ENCODE data around the gene ENTHD1.

The ENTHD1 gene

GRCh38 chr22:39731881-39732555 lies 161.5 kb downstream of the ENTHD1 start:
- H3K27ac ChIP-seq (ENCODE audit: low read length), result no peak overlapping the region
- H3K9me3 ChIP-seq (replicated peaks; ENCODE audit: insufficient read depth, low read length), result no peaks in the 10 kb centered on the region
- H3K36me3 ChIP-seq (replicated peaks; ENCODE audit: insufficient read depth, low read length), result no peaks in the 10 kb centered on the region
- H3K9ac ChIP-seq (ENCODE audit: low read length), result no peak overlapping the region
- H3K27me3 ChIP-seq (replicated peaks; ENCODE audit: insufficient read depth, low read length), result peaks cover 15% of the 10 kb centered on the region; the same call in 1 of the 2 replicates
- no peaks in the 10 kb centered on the region for H3K79me2 ChIP-seq (ENCODE audit: low read length)
- H3K4me3 ChIP-seq (ENCODE audit: low read length), result no peak overlapping the region
- no peak overlapping the region for H3K4me2 ChIP-seq (ENCODE audit: low read depth, low read length)
- H3F3A ChIP-seq (ENCODE audit: insufficient read depth, low read length), result no peaks in the 10 kb centered on the region
- TF ChIP-seq EZH2phosphoT487 (IDR thresholded peaks at IDR 0.05; ENCODE audit: low read length) (no peak), EZH2 (optimal IDR thresholded peaks at IDR 0.05; ENCODE audit: low read depth, low read length) (no peak)
- TF ChIP-seq, protein P1, sequence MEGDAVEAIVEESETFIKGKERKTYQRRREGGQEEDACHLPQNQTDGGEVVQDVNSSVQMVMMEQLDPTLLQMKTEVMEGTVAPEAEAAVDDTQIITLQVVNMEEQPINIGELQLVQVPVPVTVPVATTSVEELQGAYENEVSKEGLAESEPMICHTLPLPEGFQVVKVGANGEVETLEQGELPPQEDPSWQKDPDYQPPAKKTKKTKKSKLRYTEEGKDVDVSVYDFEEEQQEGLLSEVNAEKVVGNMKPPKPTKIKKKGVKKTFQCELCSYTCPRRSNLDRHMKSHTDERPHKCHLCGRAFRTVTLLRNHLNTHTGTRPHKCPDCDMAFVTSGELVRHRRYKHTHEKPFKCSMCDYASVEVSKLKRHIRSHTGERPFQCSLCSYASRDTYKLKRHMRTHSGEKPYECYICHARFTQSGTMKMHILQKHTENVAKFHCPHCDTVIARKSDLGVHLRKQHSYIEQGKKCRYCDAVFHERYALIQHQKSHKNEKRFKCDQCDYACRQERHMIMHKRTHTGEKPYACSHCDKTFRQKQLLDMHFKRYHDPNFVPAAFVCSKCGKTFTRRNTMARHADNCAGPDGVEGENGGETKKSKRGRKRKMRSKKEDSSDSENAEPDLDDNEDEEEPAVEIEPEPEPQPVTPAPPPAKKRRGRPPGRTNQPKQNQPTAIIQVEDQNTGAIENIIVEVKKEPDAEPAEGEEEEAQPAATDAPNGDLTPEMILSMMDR (IDR thresholded peaks at IDR 0.05; ENCODE audit: low read length), result no peak
- H3K4me1 ChIP-seq (ENCODE audit: low read length), result no peaks in the 10 kb centered on the region
- DNase-seq, result no peak
- H3K9me2 ChIP-seq (replicated peaks; ENCODE audit: insufficient read depth, low read length), result no peaks in the 10 kb centered on the region
- H4K20me1 ChIP-seq (ENCODE audit: insufficient read depth, low read length), result no peaks in the 10 kb centered on the region
- no peak overlapping the region for H2AFZ ChIP-seq (ENCODE audit: low read length)

DNA sequence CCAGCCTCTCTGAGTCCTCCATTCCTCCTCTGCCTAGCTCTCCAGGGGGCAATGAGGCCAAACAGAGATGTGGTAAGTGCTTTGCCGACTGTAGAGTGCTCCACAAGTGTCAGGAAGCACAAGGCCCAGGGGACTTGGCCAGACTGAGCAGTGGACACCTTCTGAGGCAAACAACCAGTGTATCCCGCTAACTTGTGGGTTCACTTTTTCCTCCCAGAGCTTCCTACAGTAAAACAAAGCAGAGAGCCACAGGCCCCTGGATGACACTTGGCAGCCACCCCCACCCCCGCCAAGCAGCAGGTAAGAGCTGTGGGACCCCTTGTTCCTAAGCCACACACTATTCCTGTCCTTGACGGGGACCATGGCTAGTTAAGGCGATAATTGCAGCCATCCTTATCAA lies 162.1 kb downstream of the ENTHD1 start:
- Histone ChIP-seq H3K9ac (ENCODE audit: low read length) (no peak overlapping the region), H3K27me3 (replicated peaks; ENCODE audit: insufficient read depth, low read length) (peaks cover 15% of the 10 kb centered on the region; the same call in 1 of the 2 replicates)
- TF ChIP-seq EZH2 (optimal IDR thresholded peaks at IDR 0.05; ENCODE audit: low read depth, low read length) (no peak), EZH2phosphoT487 (IDR thresholded peaks at IDR 0.05; ENCODE audit: low read length) (no peak)
- TF ChIP-seq, protein P1 (IDR thresholded peaks at IDR 0.05; ENCODE audit: low read length), result no peak

GRCh38 chr22:39729141-39729934 lies 164.2 kb downstream of the ENTHD1 start:
- Histone ChIP-seq H2AFZ (ENCODE audit: low read length) (no peak overlapping the region), H3K27me3 (replicated peaks; ENCODE audit: insufficient read depth, low read length) (peaks cover 19% of the 10 kb centered on the region; the same call in 1 of the 2 replicates), H3K4me2 (ENCODE audit: low read depth, low read length) (no peak overlapping the region), H3K4me1 (ENCODE audit: low read length) (no peaks in the 10 kb centered on the region), H3K4me3 (ENCODE audit: low read length) (no peak overlapping the region), H3K9me3 (replicated peaks; ENCODE audit: insufficient read depth, low read length) (no peaks in the 10 kb centered on the region), H3K27ac (ENCODE audit: low read length) (no peak overlapping the region), H4K20me1 (ENCODE audit: insufficient read depth, low read length) (no peaks in the 10 kb centered on the region), H3K79me2 (ENCODE audit: low read length) (no peaks in the 10 kb centered on the region), H3K9me2 (replicated peaks; ENCODE audit: insufficient read depth, low read length) (no peaks in the 10 kb centered on the region), H3K36me3 (replicated peaks; ENCODE audit: insufficient read depth, low read length) (no peaks in the 10 kb centered on the region), H3F3A (ENCODE audit: insufficient read depth, low read length) (no peaks in the 10 kb centered on the region), H3K9ac (ENCODE audit: low read length) (no peak overlapping the region)
- TF ChIP-seq EZH2phosphoT487 (IDR thresholded peaks at IDR 0.05; ENCODE audit: low read length) (no peak), EZH2 (optimal IDR thresholded peaks at IDR 0.05; ENCODE audit: low read depth, low read length) (no peak)
- TF ChIP-seq, protein P1 (IDR thresholded peaks at IDR 0.05; ENCODE audit: low read length), result no peak
- no peak for DNase-seq

More for the DNA sequence above, 162.1 kb downstream of the ENTHD1 start:
- Histone ChIP-seq H2AFZ (ENCODE audit: low read length) (no peak overlapping the region), H3K79me2 (ENCODE audit: low read length) (no peaks in the 10 kb centered on the region), H3K4me1 (ENCODE audit: low read length) (no peaks in the 10 kb centered on the region), H3K9me2 (replicated peaks; ENCODE audit: insufficient read depth, low read length) (no peaks in the 10 kb centered on the region), H3F3A (ENCODE audit: insufficient read depth, low read length) (no peaks in the 10 kb centered on the region), H3K27ac (ENCODE audit: low read length) (no peak overlapping the region), H3K9me3 (replicated peaks; ENCODE audit: insufficient read depth, low read length) (no peaks in the 10 kb centered on the region), H3K4me3 (ENCODE audit: low read length) (no peak overlapping the region), H3K36me3 (replicated peaks; ENCODE audit: insufficient read depth, low read length) (no peaks in the 10 kb centered on the region), H3K4me2 (ENCODE audit: low read depth, low read length) (no peak overlapping the region), H4K20me1 (ENCODE audit: insufficient read depth, low read length) (no peaks in the 10 kb centered on the region)
- DNase-seq, result no peak
